Lung (tissue), 12 donors: ENCODE data around the gene PLEKHA6. TPM values are rescaled to one million over a fixed set of nuclear protein-coding genes. Genes with fewer than 3 reads are reported as not detected.

Experiments used
- ATAC-seq: fragments of 200-7000 bp; cut with Tn5 transposase; one replicate; pipeline ENCODE4 v1.9.1; 2020; ENCODE audit warnings: moderate number of reproducible peaks; ENCODE audit not compliant: insufficient read depth, low FRiP score
- DNase-seq, 3 donors: peaks; one replicate each; pipeline ENCODE4 v3.0.0-alpha.2; 2013 to 2017
- H3K27ac ChIP-seq, 2 donors: one replicate each; pipeline ENCODE4 v1.5.1; 2013; ENCODE audit warnings: mild to moderate bottlenecking in 2 of 2, moderate library complexity in 2 of 2, control low read depth in 1 of 2, inconsistent platforms in 1 of 2, low read depth in 1 of 2, low read length in 1 of 2
- H3K27me3 ChIP-seq, 3 donors: one replicate each; pipeline ENCODE4 v1.5.1; 2013; ENCODE audit warnings: low read length in 2 of 3; ENCODE audit not compliant: control insufficient read depth in 3 of 3, insufficient read depth in 3 of 3
- H3K36me3 ChIP-seq, 4 donors: one replicate each; pipeline ENCODE4 v1.5.1; 2013; ENCODE audit warnings: low read length in 4 of 4, mild to moderate bottlenecking in 1 of 4, moderate library complexity in 1 of 4; ENCODE audit not compliant: control insufficient read depth in 4 of 4, insufficient read depth in 4 of 4
- H3K4me1 ChIP-seq, 5 donors: one replicate each; pipeline ENCODE4 v1.5.1; 2013; ENCODE audit warnings: low read length in 5 of 5, mild to moderate bottlenecking in 2 of 5, moderate library complexity in 1 of 5; ENCODE audit not compliant: control insufficient read depth in 5 of 5, insufficient read depth in 5 of 5
- H3K4me3 ChIP-seq: one replicate; pipeline ENCODE4 v1.5.1; 2013; ENCODE audit warnings: mild to moderate bottlenecking, control low read depth, moderate library complexity
- H3K9ac ChIP-seq, 2 donors: one replicate each; pipeline ENCODE4 v1.5.1; 2013; ENCODE audit warnings: low read length in 2 of 2, control low read depth in 1 of 2; ENCODE audit not compliant: insufficient read depth in 1 of 2
- H3K9me3 ChIP-seq, 4 donors: one replicate each; pipeline ENCODE4 v1.5.1; 2013; ENCODE audit warnings: low read length in 3 of 4, mild to moderate bottlenecking in 1 of 4, moderate library complexity in 1 of 4; ENCODE audit not compliant: control insufficient read depth in 4 of 4, insufficient read depth in 3 of 4
- CTCF ChIP-seq: IDR thresholded peaks from 2 replicates; pipeline ENCODE4 v1.5.1; 2012; ENCODE audit warnings: mild to moderate bottlenecking; ENCODE audit errors: control extremely low read depth, extremely low read depth
- WGBS, 2 donors: extraction: QIAGEN DNeasy Blood & Tissue Kit; methylation state at CpG; one replicate each; pipeline ENCODE4 v1.1.7; 2013; 5-methylcytosine and 5-hydroxymethylcytosine counted together
- polyA plus RNA-seq, 2 donors: library from polyadenylated mRNA; stranded (reverse); fragments of 200-250 nt; gene quantifications; one replicate each; pipeline ENCODE4 v1.2.1, GENCODE V29; 2013
- total RNA-seq, 2 donors: library from RNA; depleted of rRNA in 1 of 2; stranded (reverse); fragments of >200 nt in 1 of 2; gene quantifications; one replicate each; pipeline ENCODE4 v1.2.1, GENCODE V29; 2014 to 2021
- donor health status: control.
- donor health status: control.
- donor health status: Bipolar disorder and iron deficiency.
- donor health status: healthy.
- donor health status: DM: yes; HTN: yes; CAD: no.

PLEKHA6 gene
- total and polyA plus RNA-seq, 4 donors, result 0.88 to 10.5 (median 3.3) TPM

GRCh38 chr1:204350857-204351573, 8.7 kb downstream of the PLEKHA6 start:
- H3K27ac ChIP-seq, result no peak overlapping the region
- WGBS, 2 donors, result 33 to 41% methylated on average over 20 of the region's 20 CpGs
- peaks cover 0 to 39% (median 15%) of the 10 kb centered on the region in 5 donors for H3K4me1 ChIP-seq

GRCh38 chr1:204350312-204350711, 9.4 kb downstream of the PLEKHA6 start:
- H3K9ac ChIP-seq, result peak overlapping the region in 1 of 2 donors; percentile 38
- no peak for TF ChIP-seq CTCF
- 60 to 74% methylated on average over 6 of the region's 6 CpGs for WGBS, 2 donors
- DNase-seq (peak in 1 of 3 donors; percentile 31), ATAC-seq (no peak)
- peaks cover 0 to 40% (median 18%) of the 10 kb centered on the region in 5 donors for H3K4me1 ChIP-seq
- no peak overlapping the region for H3K27ac ChIP-seq
- H3K9me3 ChIP-seq, result no peaks in the 10 kb centered on the region
- H3K4me3 ChIP-seq, result no peak overlapping the region
- H3K36me3 ChIP-seq, result no peaks in the 10 kb centered on the region
- no peaks in the 10 kb centered on the region for H3K27me3 ChIP-seq

More at GRCh38 chr1:204350857-204351573, 8.7 kb downstream of the PLEKHA6 start:
- no peak for TF ChIP-seq CTCF
- Histone ChIP-seq H3K36me3 (no peaks in the 10 kb centered on the region), H3K9me3 (no peaks in the 10 kb centered on the region), H3K27me3 (no peaks in the 10 kb centered on the region), H3K4me3 (no peak overlapping the region), H3K9ac (peak overlapping the region in 1 of 2 donors; percentile 38)
- ATAC-seq, result peak; percentile 35
- peak; percentile 94 to 97 (median 96) for DNase-seq

- H3K4me1 ChIP-seq, result peaks cover 0 to 46% (median 20%) of the 10 kb centered on the region in 5 donors
- no peak for TF ChIP-seq CTCF
- no peaks in the 10 kb centered on the region for H3K27me3 ChIP-seq
- H3K9ac ChIP-seq, result peak overlapping the region in 1 of 2 donors; percentile 32
- DNase-seq, result no peak
- no peak overlapping the region for H3K4me3 ChIP-seq
- 85 to 88% methylated on average over 7 of the region's 7 CpGs for WGBS, 2 donors
- no peak for ATAC-seq
- H3K27ac ChIP-seq, result no peak overlapping the region
- H3K9me3 ChIP-seq, result no peaks in the 10 kb centered on the region
- no peaks in the 10 kb centered on the region for H3K36me3 ChIP-seq
Observed at GRCh38 chr1:204349602-204350001, 10.1 kb downstream of the PLEKHA6 start.
